Jurkat, Clone E6-1 (cell line): ENCODE measurements around the gene SPDYA. TPM values are rescaled to one million over a fixed set of nuclear protein-coding genes. Genes with fewer than 3 reads are reported as not detected.
"Not testable (repeated sequence)": the region's sequence is repeated elsewhere in the genome, so short reads cannot be mapped to it uniquely, and the experiment has no call there.

Experiments used
- DNase-seq: peaks from one replicate; pipeline ENCODE4 v3.0.0-alpha.2; 2011; ENCODE audit warnings: low read depth, low spot score
- H3K4me3 ChIP-seq: 2 replicates; pipeline ENCODE4 v1.5.1; 2011; ENCODE audit warnings: mild to moderate bottlenecking, low read length, control low read depth, moderate library complexity
- polyA plus RNA-seq: library from polyadenylated mRNA; unstranded; fragments of >200 nt; gene quantifications from one replicate; pipeline ENCODE4 v1.2.1, GENCODE V29; 2012; ENCODE audit warnings: missing spikeins; ENCODE audit not compliant: insufficient read length, insufficient read depth

Gene SPDYA
- 0.87 TPM for polyA plus RNA-seq

GRCh38 chr2:28810384-28811285, at the start of gene SPDYA:
SPDYA (plus strand) TSS chr2:28810834; CDS start chr2:28816015, 5,181 bp downstream.
- H3K4me3 ChIP-seq, result peak within 1 kb of the TSS; percentile 44
- peak; percentile 47 for DNase-seq

GRCh38 chr2:28761420-28761819, 49.2 kb upstream of the SPDYA start:
- DNase-seq, result no peak
- H3K4me3 ChIP-seq, result no peak overlapping the region

- H3K4me3 ChIP-seq, result no peak overlapping the region
- no peak for DNase-seq
These were observed 45.5 kb upstream of the SPDYA start for GRCh38 chr2:28764909-28765711.

DNA sequence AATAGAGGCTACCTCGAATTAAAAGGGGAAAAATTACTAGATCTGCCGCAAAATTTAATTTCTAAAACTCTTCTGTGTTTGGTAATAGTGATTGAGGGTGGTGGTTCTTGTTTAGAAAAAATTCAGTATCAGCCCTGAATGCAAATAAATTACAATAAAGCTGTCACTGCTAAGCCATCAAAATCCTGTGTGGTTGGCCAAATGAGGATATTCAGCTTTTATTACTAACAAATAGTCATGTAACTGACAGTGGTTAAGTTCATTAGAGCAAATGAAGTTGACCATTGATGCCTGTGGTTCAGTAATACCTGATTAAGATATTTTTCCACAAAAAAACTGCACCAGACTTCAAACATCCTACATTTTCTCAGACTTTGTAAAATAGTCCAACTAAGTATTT, 44.6 kb upstream of the SPDYA start:
- no peak overlapping the region for H3K4me3 ChIP-seq
- no peak for DNase-seq

- no peak overlapping the region for H3K4me3 ChIP-seq
- no peak for DNase-seq
These were observed 43.3 kb upstream of the SPDYA start for GRCh38 chr2:28767337-28767736.

DNA sequence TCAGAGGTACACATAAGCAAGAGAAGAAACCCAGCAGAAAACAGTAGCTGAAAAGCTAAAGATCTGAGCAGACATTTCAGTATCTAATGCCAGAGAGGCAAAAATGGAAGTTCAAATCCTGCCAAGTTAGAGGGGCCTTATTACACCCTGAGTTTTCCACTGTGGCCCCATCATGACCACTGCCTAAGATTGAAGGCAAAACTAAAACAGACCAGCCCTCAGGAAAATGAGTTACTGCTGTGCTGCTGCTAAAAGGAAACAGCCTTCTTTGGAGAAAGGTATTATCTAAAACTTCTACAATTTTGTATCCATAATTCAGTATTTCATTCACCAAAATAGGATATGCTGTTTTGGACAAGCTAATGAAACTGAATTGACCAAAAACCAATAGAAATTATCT, 42.2 kb upstream of the SPDYA start:
- DNase-seq, result no peak
- H3K4me3 ChIP-seq, result no peak overlapping the region

- H3K4me3 ChIP-seq, result no peak overlapping the region
- no peak for DNase-seq
These were observed 41.7 kb upstream of the SPDYA start for GRCh38 chr2:28768952-28769351.

- H3K4me3 ChIP-seq, result no peak overlapping the region
- no peak for DNase-seq
These were observed 38.3 kb upstream of the SPDYA start for GRCh38 chr2:28772351-28772750.

DNA sequence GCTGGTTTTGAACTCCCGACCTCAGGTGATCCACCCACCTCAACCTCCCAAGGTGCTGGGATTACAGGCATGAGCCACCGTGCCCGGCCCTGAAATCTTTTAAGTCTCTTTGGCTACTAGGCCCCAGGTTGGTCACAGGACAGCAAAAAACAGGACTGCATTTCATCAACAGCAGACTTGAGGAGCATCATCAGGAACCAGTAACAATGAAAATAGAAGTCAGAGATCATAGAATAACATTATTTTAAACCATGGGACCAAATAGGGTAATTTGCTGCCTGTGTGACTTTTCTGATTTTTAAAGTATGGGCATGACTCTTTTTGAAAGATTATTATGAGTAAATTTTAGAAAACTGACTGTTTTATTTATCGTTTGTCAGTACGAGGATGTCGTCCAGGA, 34.2 kb upstream of the SPDYA start:
- H3K4me3 ChIP-seq, result no peak overlapping the region
- no peak for DNase-seq

DNA sequence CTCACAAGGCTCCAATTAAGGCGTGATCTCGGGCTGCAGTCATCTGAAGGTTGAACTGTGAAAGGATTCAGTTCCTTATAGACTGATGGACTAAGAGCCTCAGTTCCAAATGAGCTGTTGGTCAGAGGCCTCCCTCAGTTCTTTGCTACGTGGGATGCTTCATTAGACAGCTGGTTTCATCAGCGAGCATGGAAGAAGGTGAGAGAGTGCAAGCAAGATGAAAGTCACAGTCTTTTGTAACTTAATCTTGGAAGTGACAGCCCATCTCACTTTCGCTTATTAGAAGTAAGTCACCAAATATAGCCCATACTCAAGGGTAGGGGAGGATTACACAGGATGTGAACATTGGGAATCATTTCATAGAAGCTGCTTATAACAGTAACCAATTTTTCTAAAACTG, 32.2 kb upstream of the SPDYA start:
- no peak overlapping the region for H3K4me3 ChIP-seq
- DNase-seq, result no peak

DNA sequence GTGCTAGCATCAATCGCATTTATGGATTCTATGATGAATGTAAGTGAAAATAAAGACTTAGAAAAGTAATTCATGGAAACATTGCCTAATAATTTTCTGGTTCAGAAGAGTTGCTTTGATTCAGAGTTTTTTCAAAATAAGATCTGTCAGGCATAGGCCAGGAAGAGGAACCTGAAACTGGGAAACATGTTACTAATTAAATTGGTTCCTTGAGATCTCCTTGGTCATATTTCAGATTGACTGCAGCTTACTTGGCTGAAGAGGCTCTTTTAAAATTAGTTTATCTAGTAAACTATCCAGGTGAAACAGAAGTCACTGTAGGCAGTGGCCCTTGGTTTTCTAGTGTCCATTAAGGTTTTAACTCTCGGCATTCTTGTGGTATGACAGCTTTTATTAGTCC, 31.6 kb upstream of the SPDYA start:
- no peak overlapping the region for H3K4me3 ChIP-seq
- DNase-seq, result no peak

GRCh38 chr2:28780496-28780895, 30.1 kb upstream of the SPDYA start:
- no peak overlapping the region for H3K4me3 ChIP-seq

GRCh38 chr2:28782423-28782822, 28.2 kb upstream of the SPDYA start:
- DNase-seq, result no peak

More at GRCh38 chr2:28780496-28780895, 30.1 kb upstream of the SPDYA start:
- DNase-seq, result no peak

GRCh38 chr2:28784570-28784969, 26.1 kb upstream of the SPDYA start:
- DNase-seq, H3K4me3 ChIP-seq: not testable (repeated sequence)

More at GRCh38 chr2:28782423-28782822, 28.2 kb upstream of the SPDYA start:
- no peak overlapping the region for H3K4me3 ChIP-seq

GRCh38 chr2:28796620-28797019, 14.0 kb upstream of the SPDYA start:
- DNase-seq, result no peak
- H3K4me3 ChIP-seq, result no peak overlapping the region

- no peak for DNase-seq
- H3K4me3 ChIP-seq, result no peak overlapping the region
These were observed 8.9 kb upstream of the SPDYA start for GRCh38 chr2:28801726-28802125.

- no peak for DNase-seq
- H3K4me3 ChIP-seq, result no peak overlapping the region
These were observed 7.6 kb upstream of the SPDYA start for GRCh38 chr2:28802975-28803429.

GRCh38 chr2:28809927-28810326, 707 bp upstream of the SPDYA start:
- peak overlapping the region; percentile 44 for H3K4me3 ChIP-seq
- DNase-seq, result no peak

DNA sequence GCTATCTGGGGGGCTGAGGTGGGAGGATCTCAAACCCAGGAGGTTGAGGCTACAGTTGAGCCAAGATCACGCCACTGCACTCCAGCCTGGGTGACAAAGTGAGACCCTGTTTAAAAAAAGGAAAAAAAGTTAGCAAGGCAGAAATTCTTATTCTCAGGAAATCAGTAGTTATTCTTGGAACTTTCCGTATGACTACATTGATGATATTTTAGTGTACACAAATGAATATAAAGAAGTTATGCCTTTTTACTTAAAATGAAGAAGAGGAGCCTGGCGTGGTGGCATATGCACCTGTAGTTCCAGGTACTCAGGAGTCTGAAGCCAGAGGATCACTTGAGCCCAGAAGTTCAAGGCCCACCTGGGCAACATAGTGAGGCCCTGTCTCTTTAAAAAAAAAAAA, 7.4 kb downstream of the SPDYA start:
- no peak for DNase-seq
- H3K4me3 ChIP-seq, result no peak overlapping the region
